HepG2 (cell line): Measurements from ENCODE around the gene TEX261.

Experiments used
- AKAP8 ChIP-seq: sonication (generic); formaldehyde crosslinking; IDR thresholded peaks from 2 replicates; pipeline ENCODE4 v1.5.1; 2020; ENCODE audit warnings: mild to moderate bottlenecking, missing genetic modification reagents
- ELF3 ChIP-seq: IDR thresholded peaks from 2 replicates; pipeline ENCODE4 v1.6.1; 2016; ENCODE audit warnings: missing genetic modification reagents, missing compliant biosample characterization
- FOXK2 ChIP-seq: fragments of 450-650 bp; IDR thresholded peaks from 2 replicates; pipeline ENCODE4 v1.6.1; 2016
- GABPB1 ChIP-seq: IDR thresholded peaks from 2 replicates; pipeline ENCODE4 v1.6.1; 2016; ENCODE audit warnings: mild to moderate bottlenecking, missing genetic modification reagents, moderate library complexity, missing compliant biosample characterization
- HNRNPLL ChIP-seq: fragments of 200-400 bp; formaldehyde crosslinking; IDR thresholded peaks from 2 replicates; pipeline ENCODE4 v1.6.1; 2017; ENCODE audit warnings: mild to moderate bottlenecking, low read depth, low read length; ENCODE audit not compliant: poor library complexity, severe bottlenecking
- MYC ChIP-seq: sonication (generic); formaldehyde crosslinking; IDR thresholded peaks from 2 replicates; pipeline ENCODE4 v1.9.0; 2021; ENCODE audit warnings: missing genetic modification reagents, borderline replicate concordance
- U2AF2 ChIP-seq: fragments of 200-400 bp; formaldehyde crosslinking; IDR thresholded peaks from 2 replicates; pipeline ENCODE4 v1.6.1; 2017; ENCODE audit warnings: low read depth, mild to moderate bottlenecking, low read length
- ZNF512B ChIP-seq: sonication (generic); formaldehyde crosslinking; IDR thresholded peaks from 2 replicates; pipeline ENCODE4 v1.5.1; 2020; ENCODE audit warnings: missing genetic modification reagents, mild to moderate bottlenecking, borderline replicate concordance

DNA sequence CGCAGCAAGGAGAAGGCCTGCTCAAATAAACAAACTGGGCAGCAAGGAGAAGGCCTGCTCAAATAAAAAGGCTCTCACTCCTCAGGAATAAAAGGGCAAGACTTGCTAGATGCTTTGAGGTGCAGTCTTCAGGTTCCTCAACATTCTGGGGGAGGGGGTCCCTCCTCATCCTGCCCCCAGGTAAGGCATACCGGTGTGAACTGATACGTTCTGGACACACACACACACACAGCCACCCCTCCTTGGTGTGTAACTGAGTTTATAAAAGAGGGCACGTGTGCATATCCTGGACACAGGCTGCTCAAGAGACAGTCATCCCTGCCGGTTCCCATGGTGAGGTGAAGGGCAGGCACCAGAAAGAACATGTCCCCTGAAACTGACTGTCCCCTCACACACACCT lies 4.5 kb downstream of the TEX261 start:
- TF ChIP-seq HNRNPLL (no peak), ELF3 (CRISPR knock-in tag) (no peak), FOXK2 (no peak), U2AF2 (no peak), AKAP8 (CRISPR knock-in tag) (no peak), GABPB1 (CRISPR knock-in tag) (no peak), ZNF512B (no peak), MYC (CRISPR knock-in tag) (no peak)
